Mucosa of descending colon (tissue), 3 donors: ENCODE results near the gene EGFLAM. TPM values are rescaled to one million over a fixed set of nuclear protein-coding genes. Genes with fewer than 3 reads are reported as not detected.

Experiments used
- ATAC-seq: fragments of 200-7000 bp; cut with Tn5 transposase; one replicate; pipeline ENCODE4 v1.9.1; 2020; ENCODE audit warnings: mild to moderate bottlenecking, moderate library complexity
- DNase-seq, 3 donors: peaks; one replicate each; pipeline ENCODE4 v3.0.0-alpha.2; 2020
- H3K36me3 ChIP-seq: fragments of 200-600 bp; one replicate; pipeline ENCODE4 v1.8.0; 2021; ENCODE audit warnings: low read depth, mild to moderate bottlenecking
- H3K4me1 ChIP-seq: fragments of 200-600 bp; one replicate; pipeline ENCODE4 v1.8.0; 2021; ENCODE audit warnings: low read depth, mild to moderate bottlenecking
- H3K4me3 ChIP-seq: fragments of 200-600 bp; one replicate; pipeline ENCODE4 v1.8.0; 2021; ENCODE audit warnings: mild to moderate bottlenecking
- H3K9me3 ChIP-seq: fragments of 200-600 bp; one replicate; pipeline ENCODE4 v1.8.0; 2021; ENCODE audit warnings: mild to moderate bottlenecking
- CTCF ChIP-seq: fragments of 200-600 bp; IDR thresholded peaks from one replicate; pipeline ENCODE4 v1.8.0; 2022; ENCODE audit warnings: antibody characterized with exemption, mild to moderate bottlenecking
- intact Hi-C, 2 donors: fragments of 100-400 bp; cut with DNase I in 1 of 2; cut with micrococcal nuclease in 1 of 2; formaldehyde crosslinking; loops; one replicate each; pipeline versions ENCODE4 v1.11.0 to v1.11.1; 2022; cut with DNase I, micrococcal nuclease
- total RNA-seq, 3 donors: library from RNA; stranded (reverse); fragmentation: NEBNext Ultra II Directional in 2 of 3; extraction: Animal tissue kit (Norgen Biotek cat#: 25700) in 2 of 3; gene quantifications; one replicate each; pipeline versions ENCODE4 v1.2.1 to v1.2.4, GENCODE V29; 2021 to 2023
- donor health status: DM: no; HTN: no; CAD: no; lungs with moderate emphysema.
- donor health status: DM: no; HTN: no; CAD: no.
- donor health status: DM: no; HTN: yes; CAD: no.

EGFLAM gene
- total RNA-seq, 3 donors from 2014 or later: 0.46 to 2.1 (median 0.84) TPM

DNA sequence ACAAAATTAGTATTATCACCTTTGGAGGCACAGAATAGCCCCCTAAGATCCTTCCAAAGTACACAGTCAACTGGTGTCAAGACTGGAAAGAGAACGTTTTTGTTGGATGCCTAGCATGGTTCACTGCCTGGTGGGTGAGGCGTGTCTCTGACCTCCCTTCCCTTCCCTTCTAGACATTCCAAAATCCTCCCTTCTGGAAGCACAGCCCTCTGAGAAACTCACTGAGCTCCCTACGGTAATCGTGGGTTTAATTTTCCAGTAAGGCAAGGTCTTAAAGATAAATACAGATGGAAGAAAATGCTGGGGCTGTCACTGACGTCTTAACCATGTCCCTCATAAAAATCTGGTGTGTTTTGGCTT lies 159.3 kb downstream of the EGFLAM start:
- intact Hi-C loops: no loop called here
- Histone ChIP-seq H3K36me3 (no peaks in the 10 kb centered on the region), H3K9me3 (no peaks in the 10 kb centered on the region), H3K4me3 (no peak overlapping the region), H3K4me1 (no peaks in the 10 kb centered on the region)
- ATAC-seq (no peak), DNase-seq (no peak)
- no peak for TF ChIP-seq CTCF

GRCh38 chr5:38420246-38420645 lies 161.9 kb downstream of the EGFLAM start:
- H3K36me3 ChIP-seq: no peaks in the 10 kb centered on the region
- TF ChIP-seq CTCF: no peak
- no peaks in the 10 kb centered on the region for H3K4me1 ChIP-seq
- no peaks in the 10 kb centered on the region for H3K9me3 ChIP-seq
- DNase-seq (no peak), ATAC-seq (no peak)
- intact Hi-C loops: no loop called here
- no peak overlapping the region for H3K4me3 ChIP-seq

- peak; percentile 49 for TF ChIP-seq CTCF
- peak; percentile 69 for ATAC-seq
- H3K36me3 ChIP-seq: no peaks in the 10 kb centered on the region
- no peak overlapping the region for H3K4me3 ChIP-seq
- no peaks in the 10 kb centered on the region for H3K4me1 ChIP-seq
- H3K9me3 ChIP-seq: no peaks in the 10 kb centered on the region
- intact Hi-C loops: no loop called here
- DNase-seq: peak in 2 of 3 donors; percentile 28 to 77
These were observed 162.5 kb downstream of the EGFLAM start for GRCh38 chr5:38420691-38421390.

DNA sequence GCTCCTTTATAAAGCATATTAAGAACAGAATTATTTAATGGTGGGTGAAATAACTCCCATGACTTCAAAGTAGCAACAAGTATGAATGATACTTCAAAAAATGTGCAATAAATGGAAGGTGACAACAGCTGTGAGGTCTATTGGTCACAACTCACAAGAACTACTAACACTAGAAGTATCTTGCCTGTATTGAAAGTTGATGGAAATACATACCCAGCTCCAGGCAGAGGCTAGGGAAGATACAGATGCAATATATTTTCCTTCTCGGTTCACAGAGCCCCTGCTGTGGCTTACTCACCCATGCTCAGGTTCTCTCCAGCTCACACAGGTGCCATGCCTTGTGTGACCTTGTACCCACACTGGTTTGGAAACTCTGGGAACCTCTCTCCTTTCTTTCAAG lies 164.3 kb downstream of the EGFLAM start:
- ATAC-seq (no peak), DNase-seq (no peak)
- TF ChIP-seq CTCF: no peak
- H3K36me3 ChIP-seq: no peaks in the 10 kb centered on the region
- no peaks in the 10 kb centered on the region for H3K9me3 ChIP-seq
- no peak overlapping the region for H3K4me3 ChIP-seq
- H3K4me1 ChIP-seq: no peaks in the 10 kb centered on the region
- intact Hi-C loops: no loop called here

- ATAC-seq (no peak), DNase-seq (no peak)
- no peaks in the 10 kb centered on the region for H3K9me3 ChIP-seq
- H3K4me3 ChIP-seq: no peak overlapping the region
- intact Hi-C loops: no loop called here
- H3K4me1 ChIP-seq: no peaks in the 10 kb centered on the region
- H3K36me3 ChIP-seq: no peaks in the 10 kb centered on the region
- no peak for TF ChIP-seq CTCF
These were observed 165.2 kb downstream of the EGFLAM start for GRCh38 chr5:38423276-38424147.
